ENCODE measurements around the gene ZFP91.

The ZFP91 gene

DNA sequence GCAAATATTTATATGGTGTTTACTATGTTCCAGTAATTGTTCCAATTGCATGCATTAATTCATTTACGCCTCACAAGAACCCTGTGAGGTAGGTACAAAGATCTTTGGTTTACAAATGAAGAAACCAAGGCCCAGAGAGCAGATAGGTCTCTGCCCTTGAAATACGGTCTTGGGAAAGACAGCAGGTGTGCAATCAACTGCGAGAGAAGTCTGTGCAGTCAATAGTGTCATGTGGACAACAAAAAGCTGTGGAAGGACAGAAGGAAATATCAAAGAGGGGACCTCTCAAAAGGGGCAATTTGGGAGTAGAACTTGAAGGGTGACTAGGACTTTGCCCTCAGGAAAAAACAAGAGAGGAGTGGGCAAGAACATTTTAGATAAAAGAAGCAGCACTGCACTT is 52.5 kb downstream of the ZFP91 start:
- DNase-seq = no peak

DNA sequence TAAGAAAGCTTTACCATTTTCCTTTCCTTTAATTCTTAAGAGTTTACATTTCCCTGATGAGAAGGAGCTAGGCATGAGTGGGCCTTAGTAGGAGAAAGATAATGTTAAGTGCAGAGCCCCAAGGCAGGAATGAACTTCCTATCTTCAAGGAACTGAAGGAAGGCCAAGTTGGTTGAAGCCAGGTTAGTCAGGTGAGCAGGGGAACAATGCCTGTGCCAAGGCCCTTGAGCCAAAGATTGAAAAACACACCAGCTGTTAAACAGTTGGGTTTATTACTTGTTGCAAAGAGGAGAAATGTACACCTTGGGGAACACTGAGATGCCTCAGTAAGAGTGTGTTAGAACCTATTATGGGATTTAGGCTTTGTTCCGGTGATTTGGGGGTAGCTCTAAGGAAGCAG is 53.6 kb downstream of the ZFP91 start:
- DNase-seq = no peak

- DNase-seq = no peak
These were observed 57.7 kb downstream of the ZFP91 start for GRCh38 chr11:58636587-58636986.

DNA sequence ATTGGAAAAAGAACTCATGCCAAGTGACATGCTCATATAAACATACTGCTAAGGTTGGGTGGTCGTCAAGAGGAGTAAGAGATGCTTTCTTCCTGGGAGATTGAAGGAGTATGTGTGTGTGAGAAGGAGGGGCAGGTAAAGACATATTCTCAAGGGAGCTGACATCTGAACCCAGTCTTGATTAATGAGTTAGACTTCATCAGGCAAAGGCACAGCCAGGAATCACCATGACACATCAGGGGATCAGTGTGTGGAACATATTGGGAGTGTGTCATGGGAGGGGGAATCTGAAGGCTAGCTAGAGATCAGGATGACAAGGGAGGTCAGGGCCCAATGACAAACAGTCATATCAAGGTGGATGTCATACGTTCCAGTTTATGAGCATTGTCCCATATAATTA is 58.5 kb downstream of the ZFP91 start:
- no peak for DNase-seq

GRCh38 chr11:58639103-58639502 is 60.2 kb downstream of the ZFP91 start:
- no peak for DNase-seq

- no peak for DNase-seq
These were observed 60.8 kb downstream of the ZFP91 start for GRCh38 chr11:58639669-58640068.

- peak; percentile 10 to 58 for DNase-seq
These were observed 61.6 kb downstream of the ZFP91 start for GRCh38 chr11:58640386-58641023.

DNA sequence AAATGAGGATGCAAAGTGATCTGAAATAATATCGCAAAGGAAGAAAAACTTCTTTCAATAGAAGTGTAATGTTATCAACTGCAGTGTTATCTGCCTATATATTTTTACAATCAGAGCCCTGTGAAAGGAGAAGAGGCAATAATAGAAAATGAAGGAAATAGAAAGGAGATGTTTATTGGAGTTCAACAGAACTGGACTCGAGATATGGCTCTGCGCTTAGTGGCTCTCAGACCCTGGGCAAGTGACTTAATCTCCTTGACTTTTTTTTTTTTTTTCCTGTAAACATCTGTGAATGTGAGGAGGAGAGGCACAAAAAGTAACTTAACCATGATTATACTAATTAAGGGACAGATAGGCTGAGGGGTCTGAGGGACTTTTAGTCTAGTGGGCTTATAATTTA is 62.5 kb downstream of the ZFP91 start:
- DNase-seq = no peak

DNA sequence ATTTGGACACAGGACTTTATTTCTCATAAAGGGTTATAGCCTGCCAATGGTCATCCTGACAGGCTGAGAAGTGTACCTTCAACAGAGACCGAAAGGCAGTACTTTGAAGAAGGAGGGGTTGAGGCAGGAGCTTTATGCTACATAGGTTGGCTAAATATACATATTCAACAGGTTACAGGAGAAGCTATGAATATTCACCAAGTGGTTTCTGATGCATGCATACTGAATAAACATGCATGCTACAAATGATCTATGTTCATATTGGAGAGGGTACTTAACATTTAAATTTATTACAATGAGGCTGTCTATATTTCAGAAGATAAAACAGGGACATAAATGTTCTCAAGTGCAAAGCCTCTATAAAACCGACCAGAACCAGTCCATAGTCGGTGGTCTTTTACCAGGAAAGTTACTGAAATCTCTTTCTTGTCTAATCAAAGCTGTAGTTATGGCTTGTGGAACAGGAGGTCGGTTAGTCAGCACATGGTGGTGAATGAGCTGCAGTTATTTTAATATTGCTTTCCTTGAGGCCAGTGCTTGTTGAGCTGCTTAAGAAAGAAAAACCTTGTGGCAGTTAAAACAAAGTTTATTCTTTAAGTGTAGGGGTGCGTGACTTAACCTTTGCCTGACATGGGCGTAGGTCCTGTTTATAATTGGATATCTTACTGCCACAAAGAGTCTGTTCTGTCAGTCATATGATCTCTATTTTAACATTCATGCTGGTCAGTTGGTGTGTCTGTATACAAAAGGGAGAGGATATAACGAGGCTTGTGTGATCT is 63.1 kb downstream of the ZFP91 start:
- no peak for DNase-seq

DNA sequence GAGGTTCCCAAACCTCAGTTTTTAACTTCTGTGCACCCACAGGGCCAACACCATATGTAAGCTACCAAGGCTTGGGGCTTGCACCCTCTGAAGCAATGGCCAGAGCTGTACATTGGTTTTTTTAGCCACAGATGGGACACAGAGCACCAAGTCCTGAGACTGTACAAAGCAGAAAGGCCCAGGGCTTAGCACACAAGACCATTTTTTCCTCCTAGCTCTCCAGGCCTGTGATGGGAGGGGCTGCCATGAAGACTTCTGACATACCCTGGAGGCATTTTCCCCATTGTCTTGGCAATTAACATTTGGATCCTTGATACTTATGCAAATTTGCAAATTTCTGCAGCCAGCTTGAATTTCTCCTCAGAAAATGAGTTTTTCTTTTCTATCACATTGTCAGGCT is 67.0 kb downstream of the ZFP91 start:
- no peak for DNase-seq

- no peak for DNase-seq
These were observed 68.4 kb downstream of the ZFP91 start for GRCh38 chr11:58647141-58647699.

DNA sequence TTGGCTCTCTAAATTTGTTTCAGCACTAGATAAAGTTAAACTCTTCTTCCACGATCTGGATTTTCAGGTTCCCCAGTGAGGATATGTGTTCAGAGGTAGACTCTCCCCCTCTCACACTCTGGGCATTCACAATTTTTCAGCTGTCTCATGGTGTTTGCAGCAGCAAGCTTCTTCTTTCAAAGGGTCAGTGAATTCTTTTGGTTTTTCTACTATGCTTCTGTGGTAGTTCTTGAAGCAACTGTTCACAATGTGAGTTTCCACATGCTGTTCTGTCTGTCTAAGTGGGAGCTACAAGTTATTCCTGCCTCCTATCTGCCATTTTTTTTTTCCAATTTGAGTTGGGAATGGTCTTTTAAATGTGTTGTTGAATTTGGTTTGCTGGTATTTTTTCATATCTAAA is 69.0 kb downstream of the ZFP91 start:
- no peak for DNase-seq

DNA sequence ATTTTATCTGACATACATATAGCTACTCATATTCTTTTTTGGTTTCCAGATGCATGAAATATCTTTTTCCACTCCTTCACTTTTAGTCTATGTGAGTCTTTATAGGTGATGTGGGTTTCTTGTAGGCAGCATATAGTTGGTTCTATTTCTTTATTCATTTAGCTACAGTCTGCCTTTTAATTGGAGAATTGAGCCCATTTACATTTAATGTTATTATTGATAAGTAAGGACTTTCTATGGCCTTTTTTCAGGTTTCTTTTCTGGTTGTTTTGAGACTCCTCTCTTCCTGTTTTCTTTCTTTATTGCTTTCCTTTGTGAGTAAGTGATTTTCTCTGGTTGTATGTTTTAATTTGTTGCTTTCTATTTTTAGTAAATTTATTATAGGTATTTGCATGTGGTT is 70.8 kb downstream of the ZFP91 start:
- no peak for DNase-seq

GRCh38 chr11:58650496-58650895 is 71.6 kb downstream of the ZFP91 start:
- no peak for DNase-seq

- no peak for DNase-seq
These were observed 73.9 kb downstream of the ZFP91 start for GRCh38 chr11:58652726-58653280.

- DNase-seq = peak; percentile 68 to 74
These were observed 75.4 kb downstream of the ZFP91 start for GRCh38 chr11:58654079-58654907.

GRCh38 chr11:58654908-58655296 is 76.0 kb downstream of the ZFP91 start:
- no peak for DNase-seq

- DNase-seq = no peak
These were observed 77.5 kb downstream of the ZFP91 start for GRCh38 chr11:58656348-58656747.

DNA sequence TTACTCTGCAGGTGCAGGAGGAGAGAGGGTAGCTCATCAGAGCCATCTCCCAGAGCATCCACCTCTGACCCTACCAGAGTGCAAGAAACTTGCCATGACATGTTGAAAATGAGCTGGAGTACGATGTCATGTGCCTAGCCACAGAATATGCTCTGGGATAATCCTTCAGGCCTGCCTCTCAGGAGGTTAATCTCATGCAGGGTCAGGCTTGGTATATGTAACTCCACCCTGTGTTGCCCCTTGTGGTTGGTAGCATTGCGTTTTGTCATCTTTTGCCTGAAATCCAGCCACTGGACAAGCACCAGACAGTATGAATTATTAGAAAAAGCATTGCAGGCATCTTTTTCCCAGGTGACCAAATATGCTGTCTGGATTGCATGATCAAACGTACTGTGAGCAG is 79.8 kb downstream of the ZFP91 start:
- no peak for DNase-seq

DNA sequence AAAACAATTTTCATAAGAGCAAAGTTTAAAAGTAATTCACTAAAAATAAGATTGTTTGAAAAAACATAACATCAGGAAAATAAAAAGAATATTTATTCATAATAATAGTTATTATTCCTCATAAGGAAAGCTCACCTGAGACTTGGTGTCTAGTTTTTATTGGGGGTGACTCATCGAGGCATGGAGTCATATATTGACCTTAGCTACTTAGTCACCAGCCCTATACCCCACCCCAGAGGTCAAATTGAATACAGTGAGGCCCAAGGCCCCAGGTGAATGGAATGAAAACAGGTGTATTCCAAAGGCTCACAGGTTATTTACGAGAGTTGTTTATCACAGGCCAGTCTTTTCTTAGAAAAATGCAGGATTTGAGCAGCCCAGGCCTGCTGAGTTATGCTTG is 80.5 kb downstream of the ZFP91 start:
- no peak for DNase-seq

- no peak for DNase-seq
These were observed 81.2 kb downstream of the ZFP91 start for GRCh38 chr11:58659910-58660570.

All from CD4-positive, alpha-beta T cell treated with Interferon alpha-2 for 1 hour (primary cell).